ENCODE data around the gene SLC30A5.
"Not testable (repeated sequence)": the region's sequence is repeated elsewhere in the genome, so short reads cannot be mapped to it uniquely, and the experiment has no call there.

SLC30A5 gene

GRCh38 chr5:69105996-69106906 lies 12.4 kb downstream of the SLC30A5 start:
- no peak for DNase-seq

- not testable (repeated sequence) for DNase-seq
Observed at GRCh38 chr5:69108367-69108766, 14.6 kb downstream of the SLC30A5 start.

- no peak for DNase-seq
Observed at GRCh38 chr5:69113851-69114250, 20.0 kb downstream of the SLC30A5 start.

DNA sequence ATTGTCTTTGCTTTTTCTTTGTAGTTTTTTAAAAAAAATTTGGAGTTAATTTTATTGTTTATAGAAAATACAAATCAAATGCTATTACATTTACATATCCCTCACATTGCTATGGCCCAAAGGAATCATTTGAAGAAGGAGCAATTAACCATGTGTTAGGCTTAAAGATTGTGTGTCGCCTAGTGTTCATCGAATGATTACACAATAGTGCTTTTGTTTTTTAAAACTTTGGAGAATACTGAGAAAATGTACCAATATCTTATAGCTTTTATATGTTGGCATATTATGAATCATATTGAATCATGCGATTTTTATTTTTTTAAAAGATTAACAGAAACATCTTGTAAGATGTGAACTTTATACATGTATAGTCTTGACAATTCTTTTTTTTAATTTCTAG lies 21.7 kb downstream of the SLC30A5 start:
- DNase-seq: no peak

DNA sequence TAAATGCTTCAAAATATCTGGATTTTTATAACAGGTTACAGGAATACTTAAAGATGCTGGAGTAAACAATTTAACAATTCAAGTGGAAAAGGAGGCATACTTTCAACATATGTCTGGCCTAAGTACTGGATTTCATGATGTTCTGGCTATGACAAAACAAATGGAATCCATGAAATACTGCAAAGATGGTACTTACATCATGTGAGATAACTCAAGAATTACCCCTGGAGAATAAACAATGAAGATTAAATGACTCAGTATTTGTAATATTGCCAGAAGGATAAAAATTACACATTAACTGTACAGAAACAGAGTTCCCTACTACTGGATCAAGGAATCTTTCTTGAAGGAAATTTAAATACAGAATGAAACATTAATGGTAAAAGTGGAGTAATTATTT lies 35.6 kb downstream of the SLC30A5 start:
- DNase-seq: no peak

DNA sequence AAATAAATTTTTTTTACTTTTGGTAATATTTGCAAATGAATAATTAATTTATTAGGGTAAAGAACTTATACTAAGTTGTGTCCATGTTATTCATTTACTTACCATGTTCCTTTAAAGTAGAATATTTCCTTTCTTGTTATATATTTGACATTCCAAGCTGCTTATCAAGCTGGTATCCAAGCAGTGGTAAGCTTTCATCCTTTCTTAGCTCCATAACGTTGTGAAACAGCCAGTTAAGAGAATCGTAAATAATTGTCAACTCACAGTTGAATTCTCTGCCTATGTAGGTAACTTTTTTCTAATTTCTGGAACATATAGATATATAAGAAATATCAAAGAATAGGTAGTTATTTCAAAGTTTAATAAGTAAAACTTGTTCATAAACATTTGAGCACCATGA lies 36.4 kb downstream of the SLC30A5 start:
- no peak for DNase-seq

GRCh38 chr5:69131304-69131703 lies 37.5 kb downstream of the SLC30A5 start:
- DNase-seq: no peak

DNA sequence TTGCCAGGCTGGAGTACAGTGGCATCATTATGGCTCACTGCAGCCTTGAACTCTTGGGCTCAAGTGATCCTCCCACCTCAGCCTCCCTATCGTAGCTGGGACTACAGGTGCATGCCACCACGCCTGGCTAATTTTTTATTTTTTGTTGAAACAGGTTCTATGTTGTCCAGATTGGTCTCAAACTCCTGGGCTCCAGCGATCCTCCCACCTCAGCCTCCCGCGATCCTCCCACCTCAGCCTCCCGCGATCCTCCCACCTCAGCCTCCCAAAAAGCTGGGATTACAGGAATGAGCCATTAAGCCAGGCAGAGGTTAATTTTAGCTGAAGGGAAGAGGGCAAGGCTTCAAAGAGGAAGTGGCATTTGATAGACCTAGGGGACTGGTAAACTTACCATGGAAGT lies 40.3 kb downstream of the SLC30A5 start:
- no peak for DNase-seq

GRCh38 chr5:69136293-69136692 lies 42.5 kb downstream of the SLC30A5 start:
- DNase-seq: no peak

GRCh38 chr5:69137208-69137607 lies 43.4 kb downstream of the SLC30A5 start:
- not testable (repeated sequence) for DNase-seq

- DNase-seq: no peak
Observed at GRCh38 chr5:69137807-69138206, 44.0 kb downstream of the SLC30A5 start.

DNA sequence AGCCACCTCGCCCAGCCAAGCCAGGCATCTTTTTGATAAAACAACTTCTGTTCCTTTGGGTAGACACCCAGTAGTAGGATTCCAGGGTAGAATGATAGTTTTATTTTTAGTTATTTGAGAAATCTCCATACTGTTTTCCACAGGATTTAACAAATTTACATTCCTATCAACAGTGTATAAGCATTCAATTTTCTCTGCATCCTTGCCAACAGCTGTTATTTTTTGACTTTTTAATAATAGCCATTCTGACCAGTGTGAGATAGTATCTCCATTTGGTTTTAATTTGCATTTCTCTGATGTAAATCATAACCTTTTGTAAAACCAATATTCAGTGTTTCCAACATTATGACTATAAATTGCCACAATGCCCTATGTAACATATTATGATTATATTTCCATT lies 45.0 kb downstream of the SLC30A5 start:
- no peak for DNase-seq

DNA sequence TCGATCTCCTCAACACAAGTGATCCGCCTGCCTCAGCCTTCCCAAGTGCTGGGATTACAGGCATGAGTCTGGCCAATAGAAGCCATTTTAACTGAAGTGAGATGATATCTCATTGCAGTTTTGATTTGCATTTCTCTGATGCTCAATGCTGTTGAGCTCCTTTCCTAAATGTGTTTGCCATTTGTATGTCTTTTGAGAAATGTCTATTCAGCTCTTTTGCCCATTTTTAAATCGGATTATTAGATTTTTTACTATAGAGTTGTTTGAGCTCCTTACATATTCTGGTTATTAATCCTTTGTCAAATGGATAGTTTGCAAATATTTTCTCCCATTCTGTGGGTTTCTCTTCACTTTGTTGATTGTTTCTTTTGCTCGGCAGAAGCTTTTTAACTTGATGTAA lies 46.4 kb downstream of the SLC30A5 start:
- not testable (repeated sequence) for DNase-seq

- no peak for DNase-seq
Observed at GRCh38 chr5:69140827-69141226, 47.0 kb downstream of the SLC30A5 start.

GRCh38 chr5:69148576-69148975 lies 54.8 kb downstream of the SLC30A5 start:
- DNase-seq: not testable (repeated sequence)

DNA sequence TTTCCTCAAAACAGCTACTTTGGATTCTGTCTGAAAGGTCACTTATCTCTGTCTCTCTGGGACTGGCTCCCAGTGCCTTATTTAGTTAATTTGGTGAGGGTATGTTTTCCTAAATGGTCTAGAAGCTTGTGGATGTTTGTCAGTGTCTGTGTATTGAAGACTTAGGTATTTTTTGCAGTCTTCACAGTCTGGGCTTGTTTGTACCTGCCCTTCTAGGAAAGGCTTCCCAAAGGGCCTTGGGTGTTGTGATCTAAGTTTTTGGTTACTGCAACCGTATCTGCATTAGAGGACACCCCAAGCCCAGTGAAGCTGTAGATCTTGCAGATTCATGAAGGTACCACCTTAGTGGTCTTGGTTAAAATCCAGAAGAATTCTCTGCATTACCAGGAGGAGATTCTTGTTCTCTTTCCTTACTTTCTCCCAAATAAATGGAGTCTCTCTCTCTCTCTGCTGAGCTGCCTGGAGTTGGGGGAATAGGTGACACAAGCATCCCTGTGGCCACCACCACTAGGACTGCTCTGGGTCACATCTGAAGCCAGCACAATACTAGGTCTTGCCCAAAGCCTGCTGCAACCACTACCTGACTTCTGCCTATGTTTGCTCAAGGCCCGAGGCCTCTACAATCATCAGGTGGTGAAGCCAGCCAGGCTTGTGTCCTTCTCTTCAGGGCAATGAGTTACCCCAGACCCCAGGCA lies 55.3 kb downstream of the SLC30A5 start:
- DNase-seq: no peak

GRCh38 chr5:69149676-69150010 lies 55.8 kb downstream of the SLC30A5 start:
- no peak for DNase-seq

DNA sequence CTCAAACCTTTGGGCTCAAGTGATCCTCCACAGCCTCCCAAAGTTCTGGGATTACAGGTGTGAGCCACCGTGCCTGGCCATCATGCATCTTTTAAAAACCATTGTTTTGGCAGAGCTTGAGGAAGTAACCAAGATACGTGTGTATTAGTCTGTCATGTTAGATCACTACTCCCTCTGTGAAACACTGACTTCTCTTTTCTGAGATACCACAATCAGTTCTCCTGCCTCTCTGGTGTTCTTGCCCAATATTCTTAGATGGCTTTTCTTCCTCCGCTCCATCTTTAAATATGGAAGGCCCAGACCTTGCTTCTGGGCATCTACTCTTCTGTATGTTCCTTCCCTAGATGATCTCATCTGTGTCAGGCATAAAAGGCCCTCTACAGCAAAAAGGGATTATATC lies 58.9 kb downstream of the SLC30A5 start:
- no peak for DNase-seq

DNA sequence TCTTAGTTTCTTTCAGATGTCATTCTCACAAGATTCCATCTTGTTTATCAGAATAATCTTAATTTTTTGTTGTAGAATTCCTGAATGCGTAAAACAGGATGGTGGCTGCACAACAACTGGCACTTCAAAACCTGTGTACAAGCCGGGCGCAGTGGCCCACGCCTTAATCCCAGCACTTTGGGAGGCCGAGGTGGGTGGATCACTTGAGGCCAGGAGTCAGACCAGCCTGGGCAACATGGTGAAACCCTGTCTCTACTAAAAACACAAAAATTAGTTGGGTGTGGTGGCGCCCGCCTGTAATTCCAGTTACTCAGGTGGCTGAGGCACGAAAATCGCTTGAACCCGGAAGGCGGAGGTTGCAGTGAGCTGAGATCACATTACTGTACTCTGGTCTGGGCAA lies 62.6 kb downstream of the SLC30A5 start:
- DNase-seq: no peak

GRCh38 chr5:69158039-69158438 lies 64.2 kb downstream of the SLC30A5 start:
- no peak for DNase-seq

- DNase-seq: no peak
Observed at GRCh38 chr5:69160651-69161050, 66.8 kb downstream of the SLC30A5 start.

- DNase-seq: peak; percentile 91 to 95 (median 93)
Observed at GRCh38 chr5:69166686-69167492, 73.1 kb downstream of the SLC30A5 start, which contains the start of gene CCNB1. TSS of gene CCNB1 (plus strand) at chr5:69167150. CDS start at chr5:69167263, 113 bp downstream.

DNA sequence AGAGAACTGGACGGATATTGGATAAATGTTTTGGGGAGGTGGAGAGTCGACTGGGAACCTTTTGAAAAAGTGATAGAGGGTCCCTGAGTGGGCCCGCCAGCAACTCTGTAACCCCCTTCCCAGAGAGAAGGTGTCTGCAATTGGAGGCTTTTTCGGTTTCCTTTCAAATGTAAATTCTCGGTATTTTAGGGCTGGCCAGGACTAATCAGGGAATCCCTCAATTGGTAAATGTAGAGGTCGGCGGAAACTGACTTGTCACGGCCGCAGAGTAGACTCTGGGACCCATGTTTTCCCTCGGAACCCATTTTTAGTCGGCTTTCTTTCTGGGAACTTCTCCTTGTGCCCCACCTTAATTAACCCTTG lies 73.7 kb downstream of the SLC30A5 start:
- DNase-seq: no peak
